Mesenchymal stem cell (in vitro differentiated cells and primary cell): ENCODE data around the gene WDR70.
A peak's percentile ranks its signal among the peaks of the same experiment; 100 is the strongest.

Experiments
- DNase-seq: peaks from one replicate; pipeline ENCODE4 v3.0.0-alpha.2; 2013
- H2AFZ ChIP-seq: one replicate; pipeline ENCODE4 v1.6.1; 2013; ENCODE audit warnings: low read depth, mild to moderate bottlenecking, control low read depth, inconsistent platforms, low read length, moderate library complexity
- H2AK5ac ChIP-seq: 2 replicates; pipeline ENCODE4 v1.6.1; 2013; ENCODE audit warnings: low read length, moderate library complexity, mild to moderate bottlenecking, inconsistent platforms; ENCODE audit not compliant: severe bottlenecking
- H2BK120ac ChIP-seq: one replicate; pipeline ENCODE4 v1.6.1; 2013; ENCODE audit warnings: low read depth, mild to moderate bottlenecking, inconsistent platforms, low read length, moderate library complexity
- H2BK12ac ChIP-seq, 2 experiments: one replicate each; pipeline ENCODE4 v1.6.1; 2013; ENCODE audit warnings: inconsistent platforms in 2 of 2, low read length in 2 of 2, mild to moderate bottlenecking in 2 of 2, moderate library complexity in 2 of 2, control low read depth in 1 of 2
- H2BK15ac ChIP-seq: one replicate; pipeline ENCODE4 v1.6.1; 2013; ENCODE audit warnings: mild to moderate bottlenecking, low read depth, inconsistent platforms; ENCODE audit not compliant: poor library complexity, severe bottlenecking
- H2BK5ac ChIP-seq: 2 replicates; pipeline ENCODE4 v1.6.1; 2013; ENCODE audit warnings: low read depth, mild to moderate bottlenecking, low read length, control low read depth, inconsistent platforms; ENCODE audit not compliant: poor library complexity, severe bottlenecking
- H3K14ac ChIP-seq, 2 experiments: one replicate each; pipeline ENCODE4 v1.6.1; 2013; ENCODE audit warnings: inconsistent platforms in 2 of 2, low read length in 2 of 2, control low read depth in 1 of 2, mild to moderate bottlenecking in 1 of 2, moderate library complexity in 1 of 2
- H3K18ac ChIP-seq, 2 experiments: one replicate each; pipeline ENCODE4 v1.6.1; 2013; ENCODE audit warnings: inconsistent platforms in 2 of 2, low read length in 2 of 2, control low read depth in 1 of 2, low read depth in 1 of 2, mild to moderate bottlenecking in 1 of 2
- H3K23ac ChIP-seq, 2 experiments: one replicate each; pipeline ENCODE4 v1.6.1; 2013; ENCODE audit warnings: inconsistent platforms in 2 of 2, low read length in 2 of 2, mild to moderate bottlenecking in 2 of 2, moderate library complexity in 2 of 2, control low read depth in 1 of 2
- H3K27ac ChIP-seq: 2 replicates; pipeline ENCODE4 v1.5.1; 2013; ENCODE audit warnings: mild to moderate bottlenecking, moderate library complexity, low read length, control low read depth, inconsistent platforms; ENCODE audit not compliant: poor library complexity, severe bottlenecking
- H3K27me3 ChIP-seq, 2 experiments: 2 replicates each; pipeline versions ENCODE4 v1.6.1 to v1.7.0; 2013; ENCODE audit warnings: low read length in 2 of 2, mild to moderate bottlenecking in 2 of 2, moderate library complexity in 2 of 2, control low read depth in 1 of 2, inconsistent platforms in 1 of 2; ENCODE audit not compliant: control insufficient read depth in 1 of 2, insufficient read depth in 1 of 2
- H3K36me3 ChIP-seq, 2 experiments: 2 replicates each; pipeline versions ENCODE4 v1.6.1 to v1.7.0; 2013; ENCODE audit warnings: low read length in 2 of 2, control low read depth in 1 of 2, inconsistent platforms in 1 of 2, low read depth in 1 of 2, mild to moderate bottlenecking in 1 of 2; ENCODE audit not compliant: insufficient read depth in 2 of 2, control insufficient read depth in 1 of 2
- H3K4ac ChIP-seq, 2 experiments: one replicate each; pipeline ENCODE4 v1.6.1; 2013; ENCODE audit warnings: inconsistent platforms in 2 of 2, low read length in 2 of 2, mild to moderate bottlenecking in 2 of 2, moderate library complexity in 2 of 2, control low read depth in 1 of 2, low read depth in 1 of 2
- H3K4me1 ChIP-seq: 2 replicates; pipeline ENCODE4 v1.6.1; 2013; ENCODE audit warnings: low read depth, low read length, control low read depth; ENCODE audit not compliant: control insufficient read depth, insufficient read depth
- H3K4me2 ChIP-seq: 2 replicates; pipeline ENCODE4 v1.6.1; 2013; ENCODE audit warnings: low read length, mild to moderate bottlenecking, inconsistent platforms; ENCODE audit not compliant: poor library complexity, severe bottlenecking
- H3K4me3 ChIP-seq, 2 experiments: 2 replicates each; pipeline versions ENCODE4 v1.5.1 to v1.7.0; 2013; ENCODE audit warnings: low read length in 2 of 2, mild to moderate bottlenecking in 2 of 2, control low read depth in 1 of 2, low read depth in 1 of 2; ENCODE audit not compliant: insufficient read depth in 1 of 2
- H3K79me1 ChIP-seq: replicated peaks from 2 replicates; pipeline ENCODE4 v1.6.1; 2013; ENCODE audit warnings: mild to moderate bottlenecking, control low read depth, low read length, inconsistent platforms; ENCODE audit not compliant: poor library complexity, severe bottlenecking
- H3K9ac ChIP-seq: 2 replicates; pipeline ENCODE4 v1.7.0; 2013; ENCODE audit warnings: mild to moderate bottlenecking, low read length, moderate library complexity
- H3K9me3 ChIP-seq: 2 replicates; pipeline ENCODE4 v1.7.0; 2013; ENCODE audit warnings: mild to moderate bottlenecking, low read length; ENCODE audit not compliant: control insufficient read depth
- H4K8ac ChIP-seq: one replicate; pipeline ENCODE4 v1.6.1; 2013; ENCODE audit warnings: inconsistent platforms, mild to moderate bottlenecking, low read length, moderate library complexity
- H4K91ac ChIP-seq: one replicate; pipeline ENCODE4 v1.6.1; 2013; ENCODE audit warnings: mild to moderate bottlenecking, low read length, inconsistent platforms
- WGBS: methylation state at CpG from one replicate; pipeline ENCODE4 v1.1.7; 2013; ENCODE audit warnings: mixed read lengths; 5-methylcytosine and 5-hydroxymethylcytosine counted together

Gene WDR70

DNA sequence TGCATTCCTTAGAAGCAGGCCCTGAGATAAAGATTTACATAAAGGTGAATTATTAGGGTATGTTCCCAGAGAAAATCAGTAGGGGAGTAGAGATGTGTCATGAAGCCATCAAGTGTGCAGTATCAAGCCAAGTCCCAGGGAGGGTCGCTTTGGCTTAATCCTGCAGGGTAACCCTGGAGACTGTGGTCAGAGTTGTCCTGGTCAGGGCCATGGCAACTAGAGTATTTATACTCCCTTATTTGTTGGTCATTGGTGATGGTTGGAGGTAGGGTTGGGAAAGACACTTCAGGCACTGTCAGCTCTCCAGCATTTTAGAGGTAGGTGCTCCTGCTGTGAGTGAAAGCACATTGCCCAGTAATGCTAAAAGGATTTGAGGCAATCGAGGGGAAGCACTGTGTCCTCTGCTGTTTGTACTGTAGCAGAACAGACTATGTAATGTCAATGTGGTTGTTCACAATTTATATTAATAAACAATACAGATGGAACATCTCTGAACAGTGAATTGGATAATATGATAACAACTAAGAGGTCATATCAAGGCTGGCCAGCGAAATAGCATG lies 351.9 kb downstream of the WDR70 start:
- Histone ChIP-seq H3K4ac (no peak overlapping the region), H2AFZ (no peak overlapping the region), H2AK5ac (no peak overlapping the region), H4K8ac (no peak overlapping the region), H3K14ac (no peak overlapping the region), H3K23ac (no peak overlapping the region), H2BK5ac (no peak overlapping the region), H2BK15ac (no peak overlapping the region), H2BK120ac (no peak overlapping the region), H3K4me3 (no peak overlapping the region), H3K9me3 (no peaks in the 10 kb centered on the region), H3K4me2 (no peak overlapping the region), H3K9ac (no peak overlapping the region), H3K18ac (no peak overlapping the region), H3K79me1 (no peaks in the 10 kb centered on the region), H2BK12ac (no peak overlapping the region), H4K91ac (no peak overlapping the region), H3K36me3 (peaks cover 6 to 44% of the 10 kb centered on the region in 2 experiments), H3K27ac (no peak overlapping the region), H3K4me1 (peaks cover 4% of the 10 kb centered on the region), H3K27me3 (no peaks in the 10 kb centered on the region)
- DNase-seq = no peak
- 96% methylated on average over 1 of the region's 3 CpGs for WGBS

DNA sequence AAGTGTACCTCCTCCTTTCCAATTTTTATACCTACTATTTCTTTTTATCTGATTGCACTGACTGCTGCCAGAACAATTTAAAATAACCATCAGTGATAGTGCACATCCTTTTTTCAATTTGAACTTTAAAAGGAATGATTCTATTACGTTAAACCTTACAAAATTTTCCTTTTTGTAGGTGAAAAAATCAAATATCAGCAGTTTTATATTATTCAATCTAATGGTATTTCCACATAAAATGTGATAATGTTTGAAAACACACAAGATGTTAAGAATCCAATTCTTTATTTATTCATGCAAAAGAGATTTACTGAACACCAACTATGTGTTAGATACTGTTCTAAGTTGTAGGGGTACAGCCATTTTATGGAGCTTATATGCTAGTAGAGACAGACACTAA lies 355.0 kb downstream of the WDR70 start:
- Histone ChIP-seq H3K36me3 (peaks cover 0 to 20% of the 10 kb centered on the region in 2 experiments), H3K4me2 (no peak overlapping the region), H2AFZ (no peak overlapping the region), H3K27ac (no peak overlapping the region), H3K27me3 (no peaks in the 10 kb centered on the region), H2BK5ac (no peak overlapping the region), H3K4ac (no peak overlapping the region), H3K14ac (no peak overlapping the region), H2AK5ac (no peak overlapping the region), H3K23ac (no peak overlapping the region), H3K4me3 (no peak overlapping the region), H3K4me1 (peaks cover 3% of the 10 kb centered on the region), H3K18ac (no peak overlapping the region), H3K9ac (no peak overlapping the region), H3K79me1 (no peaks in the 10 kb centered on the region), H2BK120ac (no peak overlapping the region), H4K91ac (no peak overlapping the region), H4K8ac (no peak overlapping the region), H2BK15ac (no peak overlapping the region), H3K9me3 (no peaks in the 10 kb centered on the region), H2BK12ac (no peak overlapping the region)
- WGBS = no CpG with 5 or more reads among the region's 1 CpG
- DNase-seq = no peak

DNA sequence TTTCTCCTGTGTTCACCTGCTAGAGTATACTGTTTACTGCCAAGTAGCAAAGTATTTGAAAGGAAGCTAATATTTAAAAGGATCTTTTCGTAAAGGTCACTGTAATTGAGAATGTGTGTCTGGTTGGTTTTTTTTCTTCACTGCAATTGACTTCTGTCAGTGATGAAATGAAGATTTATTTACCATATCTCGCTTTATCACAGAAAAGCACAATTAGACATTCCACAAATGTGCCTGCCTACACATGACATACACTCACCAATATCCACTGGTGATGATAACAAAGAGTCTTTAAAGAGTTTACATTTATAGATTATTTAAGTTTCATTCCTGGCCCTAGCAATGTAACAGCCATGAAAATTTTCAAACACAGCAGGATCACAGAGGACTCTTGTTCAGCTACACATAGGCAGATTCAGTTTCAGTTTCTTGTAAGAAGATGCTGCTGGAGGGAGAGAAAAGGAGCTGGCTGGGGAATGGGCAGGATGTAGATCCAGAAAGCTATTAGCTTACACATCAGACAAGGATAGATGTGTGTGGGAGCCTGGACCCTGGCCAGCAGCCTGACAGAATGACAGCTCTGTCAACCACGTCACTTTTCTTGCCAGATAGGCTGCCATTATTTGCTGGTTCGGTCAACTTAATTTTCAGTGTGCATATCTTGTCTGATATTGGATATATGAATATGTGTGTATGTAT lies 356.7 kb downstream of the WDR70 start:
- no peak overlapping the region for H3K23ac ChIP-seq
- no peak overlapping the region for H2AK5ac ChIP-seq
- no peak overlapping the region for H3K4ac ChIP-seq
- no peak overlapping the region for H4K91ac ChIP-seq
- peak; percentile 36 for DNase-seq
- no peak overlapping the region for H2BK15ac ChIP-seq
- no peak overlapping the region for H4K8ac ChIP-seq
- peak overlapping the region in 1 of 2 experiments; percentile 19 for H3K4me3 ChIP-seq
- H2BK12ac ChIP-seq = no peak overlapping the region
- no peak overlapping the region for H2BK5ac ChIP-seq
- peaks cover 2% of the 10 kb centered on the region for H3K4me1 ChIP-seq
- peak overlapping the region; percentile 56 for H3K9ac ChIP-seq
- peaks cover 0 to 5% of the 10 kb centered on the region in 2 experiments for H3K36me3 ChIP-seq
- peak overlapping the region in 1 of 2 experiments; percentile 20 for H3K14ac ChIP-seq
- no peak overlapping the region for H2BK120ac ChIP-seq
- no peaks in the 10 kb centered on the region for H3K9me3 ChIP-seq
- H3K27ac ChIP-seq = no peak overlapping the region
- H3K79me1 ChIP-seq = no peaks in the 10 kb centered on the region
- H3K4me2 ChIP-seq = no peak overlapping the region
- 68% methylated on average over 2 of the region's 4 CpGs for WGBS
- H3K18ac ChIP-seq = no peak overlapping the region
- no peak overlapping the region for H2AFZ ChIP-seq
- H3K27me3 ChIP-seq = no peaks in the 10 kb centered on the region

DNA sequence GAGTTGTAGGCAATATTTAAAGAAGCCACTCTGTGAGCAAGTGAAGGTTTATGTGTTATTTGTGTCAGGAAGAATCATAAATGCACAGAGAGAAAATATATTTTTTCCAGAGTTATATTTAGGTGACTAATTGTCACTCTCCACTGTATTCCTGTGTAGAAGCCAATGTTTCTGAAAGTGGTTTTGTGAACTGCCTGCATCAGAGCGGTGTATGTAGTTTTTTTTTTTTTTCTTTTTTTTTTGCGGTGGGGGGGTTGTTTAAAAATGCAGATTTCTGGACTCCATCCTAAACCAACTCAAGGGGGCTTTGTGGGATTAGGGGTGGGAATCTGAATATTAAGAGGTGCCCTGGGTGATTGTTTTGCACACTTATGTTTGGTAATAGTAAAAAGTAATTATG lies 357.3 kb downstream of the WDR70 start:
- DNase-seq = no peak
- H3K9ac ChIP-seq = peak overlapping the region; percentile 56
- H3K9me3 ChIP-seq = no peaks in the 10 kb centered on the region
- H3K4ac ChIP-seq = no peak overlapping the region
- H2BK12ac ChIP-seq = no peak overlapping the region
- no peak overlapping the region for H3K4me2 ChIP-seq
- no peaks in the 10 kb centered on the region for H3K4me1 ChIP-seq
- H4K8ac ChIP-seq = no peak overlapping the region
- H3K14ac ChIP-seq = no peak overlapping the region
- H3K4me3 ChIP-seq = no peak overlapping the region
- no peak overlapping the region for H2BK15ac ChIP-seq
- H3K23ac ChIP-seq = no peak overlapping the region
- WGBS = 94% methylated on average over 1 of the region's 2 CpGs
- H2AFZ ChIP-seq = no peak overlapping the region
- no peak overlapping the region for H3K18ac ChIP-seq
- H4K91ac ChIP-seq = no peak overlapping the region
- H2BK120ac ChIP-seq = no peak overlapping the region
- no peak overlapping the region for H2BK5ac ChIP-seq
- H3K27me3 ChIP-seq = no peaks in the 10 kb centered on the region
- H3K36me3 ChIP-seq = no peaks in the 10 kb centered on the region
- no peaks in the 10 kb centered on the region for H3K79me1 ChIP-seq
- no peak overlapping the region for H2AK5ac ChIP-seq
- H3K27ac ChIP-seq = no peak overlapping the region
